Right atrium auricular region (tissue), 2 donors: Measurements from ENCODE around the gene ARRB1. TPM values are rescaled to one million over a fixed set of nuclear protein-coding genes. Genes with fewer than 3 reads are reported as not detected.

Experiments used
- DNase-seq: peaks from one replicate; pipeline ENCODE4 v3.0.0-alpha.2; 2019; ENCODE audit warnings: low spot score
- H3K27ac ChIP-seq, 2 donors: fragments of 200-600 bp; sonication (generic); 1 replicate in 1 of 2; 2 replicates in 1 of 2; pipeline ENCODE4 v1.5.1; 2016 to 2019
- H3K27me3 ChIP-seq, 2 donors: fragments of 200-600 bp; sonication (generic); one replicate each; pipeline versions ENCODE4 v1.5.1 to v1.6.0; 2017 to 2019
- H3K36me3 ChIP-seq: fragments of 200-600 bp; sonication (generic); one replicate; pipeline ENCODE4 v1.5.1; 2016
- H3K4me1 ChIP-seq, 2 donors: fragments of 200-600 bp; sonication (generic); one replicate each; pipeline versions ENCODE4 v1.5.1 to v1.6.0; 2017 to 2019
- H3K4me3 ChIP-seq, 2 donors: fragments of 200-600 bp; sonication (generic); 1 replicate in 1 of 2; 2 replicates in 1 of 2; pipeline ENCODE4 v1.5.1; 2017 to 2019; ENCODE audit warnings: mild to moderate bottlenecking in 1 of 2, moderate library complexity in 1 of 2
- H3K9me3 ChIP-seq, 2 donors: fragments of 200-600 bp; sonication (generic); one replicate each; pipeline ENCODE4 v1.5.1; 2019
- total RNA-seq, 2 donors: library from RNA; depleted of rRNA; stranded (reverse); fragments of >200 nt; gene quantifications; one replicate each; pipeline ENCODE4 v1.1.0, GENCODE V29; 2016
- TF ChIP-seq, protein P1 (sequence below), 2 donors: fragments of 200-600 bp; sonication (generic); IDR thresholded peaks; one replicate each; pipeline ENCODE4 v1.5.1; 2019; ENCODE audit warnings: antibody characterized with exemption in 2 of 2

The ARRB1 gene
- total RNA-seq, 2 donors from 2014 or later: 19.4 to 22.9 TPM

DNA sequence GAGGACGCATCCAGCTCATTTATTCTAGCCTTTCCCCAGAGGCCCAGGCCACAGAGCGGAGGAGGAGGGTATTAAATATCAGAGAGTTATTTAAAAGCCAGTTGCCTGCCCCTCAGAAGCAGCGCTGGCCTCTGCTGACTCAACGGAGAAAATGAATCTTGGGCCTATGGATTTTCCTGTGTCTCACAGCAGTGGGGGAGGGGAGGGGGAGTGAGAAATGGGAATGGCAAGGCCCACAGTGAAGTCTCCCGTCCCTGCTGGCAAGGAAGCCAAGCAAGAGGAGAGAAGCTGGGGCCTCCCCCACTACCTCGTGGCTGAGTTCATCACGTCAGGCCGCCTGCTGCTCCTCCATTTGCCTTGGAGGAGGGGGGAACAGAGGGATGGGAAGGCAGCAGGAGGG lies 115.4 kb downstream of the ARRB1 start:
- Histone ChIP-seq H3K27me3 (peaks cover 0 to 10% of the 10 kb centered on the region in 2 donors), H3K36me3 (no peaks in the 10 kb centered on the region), H3K4me3 (no peak overlapping the region), H3K4me1 (peaks cover 0 to 11% of the 10 kb centered on the region in 2 donors), H3K9me3 (no peaks in the 10 kb centered on the region), H3K27ac (no peak overlapping the region)
- DNase-seq: no peak
- TF ChIP-seq, protein P1, sequence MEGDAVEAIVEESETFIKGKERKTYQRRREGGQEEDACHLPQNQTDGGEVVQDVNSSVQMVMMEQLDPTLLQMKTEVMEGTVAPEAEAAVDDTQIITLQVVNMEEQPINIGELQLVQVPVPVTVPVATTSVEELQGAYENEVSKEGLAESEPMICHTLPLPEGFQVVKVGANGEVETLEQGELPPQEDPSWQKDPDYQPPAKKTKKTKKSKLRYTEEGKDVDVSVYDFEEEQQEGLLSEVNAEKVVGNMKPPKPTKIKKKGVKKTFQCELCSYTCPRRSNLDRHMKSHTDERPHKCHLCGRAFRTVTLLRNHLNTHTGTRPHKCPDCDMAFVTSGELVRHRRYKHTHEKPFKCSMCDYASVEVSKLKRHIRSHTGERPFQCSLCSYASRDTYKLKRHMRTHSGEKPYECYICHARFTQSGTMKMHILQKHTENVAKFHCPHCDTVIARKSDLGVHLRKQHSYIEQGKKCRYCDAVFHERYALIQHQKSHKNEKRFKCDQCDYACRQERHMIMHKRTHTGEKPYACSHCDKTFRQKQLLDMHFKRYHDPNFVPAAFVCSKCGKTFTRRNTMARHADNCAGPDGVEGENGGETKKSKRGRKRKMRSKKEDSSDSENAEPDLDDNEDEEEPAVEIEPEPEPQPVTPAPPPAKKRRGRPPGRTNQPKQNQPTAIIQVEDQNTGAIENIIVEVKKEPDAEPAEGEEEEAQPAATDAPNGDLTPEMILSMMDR (IDR thresholded peaks at IDR 0.05): no peak

DNA sequence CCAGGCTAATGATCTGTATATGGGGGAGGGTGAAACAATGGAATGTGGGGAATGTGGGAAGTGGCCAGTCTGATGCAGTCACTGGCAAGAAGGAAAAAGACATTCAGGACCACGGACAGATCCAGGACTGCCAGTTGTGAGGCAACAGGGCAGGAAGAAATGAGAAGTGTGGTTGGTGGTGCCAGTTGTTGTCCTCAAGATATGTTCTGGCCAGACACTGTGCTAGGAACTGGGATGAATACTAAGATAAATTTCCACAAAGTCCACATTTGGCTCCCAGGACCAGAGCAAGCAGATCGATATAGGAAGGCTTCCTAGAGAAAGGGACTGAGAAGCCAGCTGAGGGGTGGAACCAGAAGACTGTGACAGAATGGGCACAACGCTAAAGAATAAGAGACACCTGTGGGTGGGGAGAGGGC lies 117.7 kb downstream of the ARRB1 start:
- Histone ChIP-seq H3K4me1 (no peaks in the 10 kb centered on the region), H3K27me3 (no peaks in the 10 kb centered on the region), H3K36me3 (no peaks in the 10 kb centered on the region), H3K4me3 (no peak overlapping the region), H3K9me3 (no peaks in the 10 kb centered on the region), H3K27ac (no peak overlapping the region)
- no peak for DNase-seq
- TF ChIP-seq, protein P1 (IDR thresholded peaks at IDR 0.05): no peak

DNA sequence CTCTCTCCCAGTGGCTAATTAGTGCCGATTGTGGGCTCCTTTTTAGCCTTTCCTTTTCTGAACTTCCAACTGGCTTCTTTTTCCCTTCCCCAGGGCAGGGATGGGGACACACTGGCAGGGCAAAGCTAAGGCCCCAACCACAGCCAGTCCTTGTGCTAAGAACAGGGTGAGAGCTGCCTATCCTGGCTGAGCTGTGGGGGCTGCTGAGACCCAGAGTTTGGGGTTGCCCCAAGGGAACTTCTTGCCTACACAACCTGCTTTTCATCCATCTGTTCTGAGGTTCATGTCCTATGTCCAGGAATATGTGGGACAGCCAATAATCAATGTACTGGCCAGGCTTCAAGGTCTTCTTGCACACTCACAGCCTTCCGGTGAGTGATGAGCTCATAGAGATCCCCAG lies 120.8 kb downstream of the ARRB1 start:
- DNase-seq: no peak
- Histone ChIP-seq H3K4me1 (no peaks in the 10 kb centered on the region), H3K27ac (no peak overlapping the region), H3K4me3 (no peak overlapping the region), H3K27me3 (no peaks in the 10 kb centered on the region), H3K36me3 (no peaks in the 10 kb centered on the region), H3K9me3 (no peaks in the 10 kb centered on the region)
- TF ChIP-seq, protein P1 (IDR thresholded peaks at IDR 0.05): no peak

DNA sequence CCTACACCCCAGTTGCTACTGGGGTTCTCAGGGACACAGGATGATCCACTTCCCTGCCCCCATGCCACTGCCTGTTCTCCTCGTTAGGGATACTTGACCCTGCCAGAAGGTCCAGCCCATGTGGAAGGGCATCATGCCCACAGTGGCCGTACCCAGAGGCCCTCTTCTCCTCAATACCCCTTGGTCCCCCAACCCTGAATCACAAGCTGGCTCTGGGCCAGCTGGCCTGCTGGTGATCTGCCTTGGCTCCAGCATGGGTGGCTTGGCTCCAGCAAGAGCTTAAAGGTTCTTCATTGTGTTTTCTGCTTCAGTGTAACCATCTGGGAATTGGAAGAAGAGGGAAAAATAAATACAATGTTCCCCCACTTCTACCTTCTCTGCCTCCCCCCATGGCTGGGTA lies 122.0 kb downstream of the ARRB1 start:
- TF ChIP-seq, protein P1 (IDR thresholded peaks at IDR 0.05): no peak
- H3K4me1 ChIP-seq: no peaks in the 10 kb centered on the region
- H3K9me3 ChIP-seq: no peaks in the 10 kb centered on the region
- no peak overlapping the region for H3K4me3 ChIP-seq
- no peak for DNase-seq
- H3K36me3 ChIP-seq: no peaks in the 10 kb centered on the region
- H3K27ac ChIP-seq: no peak overlapping the region
- no peaks in the 10 kb centered on the region for H3K27me3 ChIP-seq

DNA sequence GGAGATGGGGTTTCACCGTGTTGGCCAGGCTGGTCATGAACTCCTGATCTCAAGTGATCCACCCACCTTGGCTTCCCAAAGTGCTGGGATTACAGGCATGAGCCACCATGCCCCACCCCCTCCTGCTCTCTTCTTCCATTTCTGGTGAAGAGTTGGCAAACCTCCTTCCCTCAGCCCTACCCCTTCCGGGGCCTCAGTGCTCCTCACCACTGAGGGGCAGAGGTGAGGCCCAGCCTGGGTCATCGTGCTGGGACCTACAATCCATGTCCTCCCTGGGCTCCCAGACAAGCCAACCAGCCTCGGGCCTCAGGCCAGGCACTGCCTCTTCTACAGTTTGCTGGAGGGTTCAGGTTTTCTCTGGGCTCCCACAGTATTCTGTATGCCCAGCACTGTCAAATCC lies 125.7 kb downstream of the ARRB1 start:
- Histone ChIP-seq H3K9me3 (no peaks in the 10 kb centered on the region), H3K27me3 (no peaks in the 10 kb centered on the region), H3K27ac (no peak overlapping the region), H3K4me1 (no peaks in the 10 kb centered on the region), H3K36me3 (no peaks in the 10 kb centered on the region), H3K4me3 (no peak overlapping the region)
- TF ChIP-seq, protein P1 (IDR thresholded peaks at IDR 0.05): no peak
- DNase-seq: no peak

DNA sequence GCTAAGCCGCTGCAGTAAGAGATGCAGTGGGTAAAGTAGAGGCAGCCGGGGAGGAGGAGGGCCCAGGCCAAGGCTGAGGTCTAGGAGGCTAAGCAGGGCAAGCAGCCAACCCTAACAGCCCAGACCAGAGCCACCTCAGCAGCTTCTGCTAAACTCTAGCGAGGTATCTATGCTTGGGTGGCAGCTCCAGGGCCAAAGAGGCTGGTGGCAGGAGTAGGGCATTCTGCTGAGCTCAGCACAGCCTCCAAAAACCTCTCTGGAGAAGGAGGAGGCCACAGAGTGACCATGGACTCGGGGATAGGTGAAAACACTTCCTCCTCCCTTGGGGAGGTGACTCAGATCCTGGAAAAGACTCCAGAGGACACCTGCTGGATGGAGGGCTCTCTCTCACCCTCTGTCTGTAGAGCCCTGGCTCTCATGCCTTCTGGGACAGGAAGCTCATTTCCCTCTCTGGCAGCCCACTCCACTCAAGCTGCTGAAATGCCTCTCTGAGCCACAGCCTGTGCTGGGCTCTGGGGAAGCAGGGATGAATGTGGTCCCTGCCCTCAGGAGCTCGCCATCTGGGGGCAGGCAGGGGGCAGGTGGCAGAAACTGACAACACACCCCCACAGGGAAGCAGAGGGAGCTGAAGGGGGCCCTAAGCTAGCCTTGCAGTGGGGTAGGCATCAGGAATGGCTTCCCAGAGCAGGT lies 127.4 kb downstream of the ARRB1 start:
- DNase-seq: no peak
- Histone ChIP-seq H3K27ac (no peak overlapping the region), H3K36me3 (no peaks in the 10 kb centered on the region), H3K4me1 (no peaks in the 10 kb centered on the region), H3K9me3 (no peaks in the 10 kb centered on the region), H3K4me3 (no peak overlapping the region), H3K27me3 (no peaks in the 10 kb centered on the region)
- TF ChIP-seq, protein P1 (IDR thresholded peaks at IDR 0.05): no peak
